Measurements from ENCODE around the gene CHRM2. TPM values are rescaled to one million over a fixed set of nuclear protein-coding genes. Genes with fewer than 3 reads are reported as not detected.

CHRM2 gene
- total RNA-seq, 1 donor, result 26.4 TPM

GRCh38 chr7:136914016-136914415 is 45.6 kb downstream of the CHRM2 start:
- no peak overlapping the region for H3K4me3 ChIP-seq (ENCODE audit: low read depth, low read length)
- DNase-seq (ENCODE audit: low read depth), result no peak
- no peak for TF ChIP-seq CTCF (IDR thresholded peaks at IDR 0.05; ENCODE audit: insufficient read depth, low read length)

DNA sequence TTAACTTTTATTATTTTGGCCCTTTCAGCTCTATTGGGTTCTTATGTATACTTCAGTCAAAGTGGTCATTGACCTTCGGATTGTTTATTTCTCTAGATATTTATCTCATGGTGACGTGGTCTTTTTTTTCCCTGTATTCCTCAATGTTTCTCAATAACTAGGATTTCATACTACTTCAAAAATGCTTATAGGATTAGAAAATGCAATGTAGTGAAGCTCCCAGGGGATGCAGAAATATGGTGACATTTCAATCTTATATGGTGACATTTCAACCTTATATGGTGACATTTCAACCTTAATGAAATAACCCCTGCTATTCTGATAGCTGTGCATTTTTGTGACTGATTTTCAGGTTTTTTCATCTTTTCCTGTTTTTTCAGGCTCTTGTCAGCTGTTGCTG is 51.4 kb downstream of the CHRM2 start:
- DNase-seq (ENCODE audit: low read depth), result no peak
- TF ChIP-seq CTCF (IDR thresholded peaks at IDR 0.05; ENCODE audit: insufficient read depth, low read length), result no peak
- H3K4me3 ChIP-seq (ENCODE audit: low read depth, low read length), result no peak overlapping the region

DNA sequence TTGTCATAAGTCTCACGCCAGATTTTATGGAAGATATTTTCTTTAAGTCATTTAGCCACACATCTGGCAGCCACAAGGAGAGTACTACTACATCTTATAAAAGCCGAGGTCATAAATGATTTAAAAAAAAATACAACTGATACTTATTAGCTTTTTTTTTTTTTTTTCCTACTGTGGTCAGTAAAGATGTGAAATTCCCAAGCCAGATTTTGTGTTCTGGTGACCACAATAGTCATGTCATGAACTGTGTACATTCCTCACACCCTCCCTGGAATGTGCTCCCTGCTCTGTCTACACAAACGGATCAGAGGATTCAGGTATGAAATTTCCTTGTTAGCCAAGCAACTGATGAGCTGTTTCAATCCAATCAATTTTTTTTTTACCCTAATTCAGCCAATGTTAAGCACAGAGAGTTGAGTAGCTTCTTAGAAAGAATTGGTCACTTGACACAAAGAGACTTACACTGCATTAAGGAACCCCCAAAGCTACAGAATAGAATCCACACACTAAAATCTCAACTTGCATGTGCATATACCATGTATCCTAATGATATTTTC is 54.7 kb downstream of the CHRM2 start:
- peak; percentile 46 for DNase-seq (ENCODE audit: low read depth)
- no peak for TF ChIP-seq CTCF (IDR thresholded peaks at IDR 0.05; ENCODE audit: insufficient read depth, low read length)
- H3K4me3 ChIP-seq (ENCODE audit: low read depth, low read length), result no peak overlapping the region

DNA sequence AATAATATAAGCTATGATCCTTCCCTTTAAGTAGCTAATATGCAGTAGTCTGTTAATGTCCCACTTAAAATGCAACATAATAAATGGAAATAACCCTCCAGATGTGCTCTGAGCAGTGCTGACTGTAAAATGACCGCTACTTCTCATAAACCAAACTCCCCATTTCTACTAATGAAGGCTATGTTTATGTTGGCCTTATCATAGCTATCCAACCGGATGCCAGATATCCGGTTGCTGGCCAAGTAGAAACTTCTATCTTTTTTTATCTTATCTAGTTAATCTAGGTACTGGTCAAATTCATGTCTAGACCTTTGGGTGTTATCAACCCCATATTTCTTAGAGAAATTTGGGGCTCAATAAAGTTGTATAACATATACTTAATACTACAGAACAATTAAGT is 56.6 kb downstream of the CHRM2 start:
- peak; percentile 43 for DNase-seq (ENCODE audit: low read depth)
- H3K4me3 ChIP-seq (ENCODE audit: low read depth, low read length), result no peak overlapping the region
- TF ChIP-seq CTCF (IDR thresholded peaks at IDR 0.05; ENCODE audit: insufficient read depth, low read length), result no peak

DNA sequence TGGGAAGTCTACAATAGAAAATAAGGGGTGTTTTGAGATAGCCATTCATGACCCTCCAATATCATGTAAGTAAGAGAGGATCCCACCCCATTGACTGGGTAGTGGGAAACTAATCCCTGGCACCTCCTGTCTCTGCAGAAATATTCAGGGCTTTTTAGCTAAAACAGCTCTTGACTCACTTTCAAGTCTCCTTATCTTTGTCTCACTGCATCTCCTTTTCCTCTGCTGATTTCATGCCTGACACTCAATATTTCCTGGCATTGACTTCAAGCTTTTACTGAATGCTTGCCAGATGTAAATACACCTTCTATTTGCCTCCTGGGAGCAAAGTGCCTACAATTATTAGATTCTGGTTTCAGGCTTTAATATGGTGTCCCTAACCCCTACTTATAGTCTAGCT is 57.1 kb downstream of the CHRM2 start:
- no peak for TF ChIP-seq CTCF (IDR thresholded peaks at IDR 0.05; ENCODE audit: insufficient read depth, low read length)
- peak; percentile 69 for DNase-seq (ENCODE audit: low read depth)
- H3K4me3 ChIP-seq (ENCODE audit: low read depth, low read length), result no peak overlapping the region

- no peak overlapping the region for H3K4me3 ChIP-seq (ENCODE audit: low read depth, low read length)
- no peak for DNase-seq (ENCODE audit: low read depth)
- no peak for TF ChIP-seq CTCF (IDR thresholded peaks at IDR 0.05; ENCODE audit: insufficient read depth, low read length)
Measured at GRCh38 chr7:136931169-136931867, 62.9 kb downstream of the CHRM2 start.

- DNase-seq (ENCODE audit: low read depth), result no peak
- TF ChIP-seq CTCF (IDR thresholded peaks at IDR 0.05; ENCODE audit: insufficient read depth, low read length), result no peak
- H3K4me3 ChIP-seq (ENCODE audit: low read depth, low read length), result no peak overlapping the region
Measured at GRCh38 chr7:136937436-136937835, 69.0 kb downstream of the CHRM2 start.

Measured in fibroblast of the aortic adventitia (primary cell).